H1 (cell line): ENCODE results near the gene RPUSD2.

Experiments
- CHD7 ChIP-seq: fragments of 300-600 bp; sonication (generic); IDR thresholded peaks from 2 replicates; pipeline ENCODE4 v1.7.1; 2012; ENCODE audit warnings: low read length, moderate library complexity, mild to moderate bottlenecking, inconsistent platforms; ENCODE audit not compliant: insufficient replicate concordance
- CTCF ChIP-seq, 3 experiments: IDR thresholded peaks; 1 replicate in 2 of 3; 2 replicates in 1 of 3; pipeline versions ENCODE4 v1.5.1 to v1.6.1; 2011; ENCODE audit warnings: low read length in 3 of 3, mild to moderate bottlenecking in 3 of 3, inconsistent platforms in 2 of 3, low read depth in 1 of 3, moderate library complexity in 1 of 3; ENCODE audit not compliant: insufficient read depth in 1 of 3; ENCODE audit errors: control extremely low read depth in 1 of 3
- EGR1 ChIP-seq: IDR thresholded peaks from 2 replicates; pipeline ENCODE4 v1.6.1; 2011; ENCODE audit warnings: low read depth, low read length, borderline replicate concordance
- JUND ChIP-seq: IDR thresholded peaks from 2 replicates; pipeline ENCODE4 v1.6.1; 2011; ENCODE audit warnings: mild to moderate bottlenecking, improper control_type of control experiment, low read length
- MAX ChIP-seq: IDR thresholded peaks from 2 replicates; pipeline ENCODE4 v1.6.1; 2012; ENCODE audit warnings: inconsistent platforms
- POLR2A ChIP-seq, 2 experiments: IDR thresholded peaks; 1 replicate in 1 of 2; 2 replicates in 1 of 2; pipeline ENCODE4 v1.6.1; 2011; ENCODE audit warnings: low read depth in 2 of 2, low read length in 2 of 2, mild to moderate bottlenecking in 2 of 2; ENCODE audit errors: control extremely low read depth in 1 of 2
- POLR2AphosphoS5 ChIP-seq: IDR thresholded peaks from 2 replicates; pipeline ENCODE4 v1.6.1; 2011; ENCODE audit warnings: low read depth, low read length
- SIN3A ChIP-seq, 2 experiments: IDR thresholded peaks in 1 of 2; conservative IDR thresholded peaks in 1 of 2; 2 replicates each; pipeline ENCODE4 v1.6.1; 2011 to 2012; ENCODE audit warnings: low read length in 2 of 2, improper control_type of control experiment in 1 of 2, low read depth in 1 of 2, mild to moderate bottlenecking in 1 of 2
- TAF1 ChIP-seq: IDR thresholded peaks from 2 replicates; pipeline ENCODE4 v1.6.1; 2011; ENCODE audit warnings: mild to moderate bottlenecking, low read depth, low read length

- TF ChIP-seq CTCF (IDR thresholded peaks at IDR 0.05; ENCODE audit: control extremely low read depth in 1 of 3, insufficient read depth in 1 of 3, low read depth in 1 of 3, low read length in 3 of 3) (no peak; a peak in 1 of 4 replicates), POLR2A (IDR thresholded peaks at IDR 0.05; ENCODE audit: control extremely low read depth in 1 of 2, low read depth in 2 of 2, low read length in 2 of 2) (no peak), POLR2AphosphoS5 (no peak), SIN3A (conservative IDR thresholded peaks at IDR 0.05 in 1 of 2, IDR thresholded peaks at IDR 0.05 in 1 of 2; ENCODE audit: low read depth in 1 of 2, low read length in 2 of 2) (no peak), MAX (no peak), EGR1 (no peak), JUND (no peak), TAF1 (no peak), CHD7 (no peak)
Observed at GRCh38 chr15:40582726-40583246, 13.7 kb downstream of the RPUSD2 start.
